PC-3 (cell line): ENCODE measurements around the gene EPHA7. TPM values are rescaled to one million over a fixed set of nuclear protein-coding genes. Genes with fewer than 3 reads are reported as not detected.

ENCODE experiments used
- ATAC-seq: fragments of 200-7000 bp; cut with Tn5 transposase; 2 replicates; pipeline ENCODE4 v1.9.1; 2020; ENCODE audit warnings: mild to moderate bottlenecking, moderate library complexity
- BruUV-seq: library from RNA; stranded (reverse); fragments of 400-500 nt; replicated peaks from 2 replicates; lab custom pipeline; 2021; lab: Mats Ljungman, UMichigan
- CTCF ChIA-PET: fragments of 300-600 bp; sonication (Branson Sonifier 250); formaldehyde crosslinking; loops from one replicate; lab custom pipeline; 2022; ENCODE audit warnings: antibody characterized with exemption; lab: Charles Lee
- POLR2A ChIA-PET: fragments of 300-600 bp; sonication (Branson Sonifier 250); formaldehyde crosslinking; loops from one replicate; lab custom pipeline; 2022; ENCODE audit warnings: antibody characterized with exemption; ENCODE audit not compliant: unreplicated experiment; lab: Charles Lee
- DNase-seq: peaks from one replicate; pipeline ENCODE4 v3.0.0-alpha.2; 2015
- H2AFZ ChIP-seq: fragments of 300-600 bp; sonication (generic); 2 replicates; pipeline ENCODE4 v1.6.0; 2016; ENCODE audit warnings: antibody characterized with exemption, low read length
- H3F3A ChIP-seq: fragments of 300-600 bp; sonication (generic); one replicate; pipeline ENCODE4 v1.6.0; 2017; ENCODE audit warnings: antibody characterized with exemption, low read length, control low read depth, mild to moderate bottlenecking; ENCODE audit not compliant: unreplicated experiment
- H3K27ac ChIP-seq: fragments of 300-600 bp; sonication (generic); 2 replicates; pipeline ENCODE4 v1.5.1; 2016; ENCODE audit warnings: mild to moderate bottlenecking, low read length
- H3K27me3 ChIP-seq: fragments of 300-600 bp; sonication (generic); 2 replicates; pipeline ENCODE4 v1.6.1; 2016; ENCODE audit warnings: low read length, mixed read lengths
- H3K36me3 ChIP-seq: fragments of 300-600 bp; sonication (generic); 2 replicates; pipeline ENCODE4 v1.6.1; 2016; ENCODE audit warnings: low read depth, mixed run types, low read length, mixed read lengths
- H3K4me1 ChIP-seq: fragments of 300-600 bp; sonication (generic); 2 replicates; pipeline ENCODE4 v1.5.1; 2016; ENCODE audit warnings: low read length; ENCODE audit not compliant: insufficient read depth
- H3K4me2 ChIP-seq: fragments of 300-600 bp; sonication (generic); 2 replicates; pipeline ENCODE4 v1.6.0; 2016; ENCODE audit warnings: low read length
- H3K4me3 ChIP-seq: fragments of 300-600 bp; sonication (generic); 2 replicates; pipeline ENCODE4 v1.5.1; 2016; ENCODE audit warnings: mild to moderate bottlenecking, low read length, mixed read lengths
- H3K79me2 ChIP-seq: fragments of 300-600 bp; sonication (generic); 2 replicates; pipeline ENCODE4 v1.6.1; 2017; ENCODE audit warnings: low read length, mixed read lengths
- H3K9ac ChIP-seq: fragments of 300-600 bp; sonication (generic); 2 replicates; pipeline ENCODE4 v1.6.0; 2016; ENCODE audit warnings: mild to moderate bottlenecking, low read length
- H3K9me2 ChIP-seq: fragments of 300-600 bp; sonication (generic); replicated peaks from 2 replicates; pipeline ENCODE4 v1.6.1; 2016; ENCODE audit warnings: mixed run types, low read length, mixed read lengths
- H3K9me3 ChIP-seq: fragments of 300-600 bp; sonication (generic); 2 replicates; pipeline ENCODE4 v1.6.1; 2016; ENCODE audit warnings: low read length, mixed read lengths
- H4K20me1 ChIP-seq: fragments of 300-600 bp; sonication (generic); 2 replicates; pipeline ENCODE4 v1.6.1; 2016; ENCODE audit warnings: low read length, mixed read lengths
- EZH2 ChIP-seq: fragments of 300-600 bp; sonication (generic); IDR thresholded peaks from one replicate; pipeline ENCODE4 v1.6.1; 2017; ENCODE audit warnings: antibody characterized with exemption, mild to moderate bottlenecking, low read length; ENCODE audit not compliant: unreplicated experiment
- EZH2phosphoT487 ChIP-seq: fragments of 300-600 bp; sonication (generic); IDR thresholded peaks from 2 replicates; pipeline ENCODE4 v1.6.1; 2018; ENCODE audit warnings: mild to moderate bottlenecking, antibody characterized with exemption, low read length, borderline replicate concordance
- intact Hi-C: fragments of 100-400 bp; cut with micrococcal nuclease; formaldehyde crosslinking; loops from 2 replicates; pipeline ENCODE4 v1.9.0; 2023
- total RNA-seq: library from RNA; depleted of rRNA; stranded (reverse); fragments of >200 nt; gene quantifications from 2 replicates; pipeline ENCODE4 v1.2.3, GENCODE V29; 2014
- TF ChIP-seq, protein P1 (sequence below): fragments of 300-600 bp; sonication (generic); conservative IDR thresholded peaks from 2 replicates; pipeline ENCODE4 v1.5.1; 2017; ENCODE audit warnings: antibody characterized with exemption, low read depth, mild to moderate bottlenecking, low read length

Gene EPHA7
- total RNA-seq, 1 experiment from 2014 or later, result 1.4 TPM

DNA sequence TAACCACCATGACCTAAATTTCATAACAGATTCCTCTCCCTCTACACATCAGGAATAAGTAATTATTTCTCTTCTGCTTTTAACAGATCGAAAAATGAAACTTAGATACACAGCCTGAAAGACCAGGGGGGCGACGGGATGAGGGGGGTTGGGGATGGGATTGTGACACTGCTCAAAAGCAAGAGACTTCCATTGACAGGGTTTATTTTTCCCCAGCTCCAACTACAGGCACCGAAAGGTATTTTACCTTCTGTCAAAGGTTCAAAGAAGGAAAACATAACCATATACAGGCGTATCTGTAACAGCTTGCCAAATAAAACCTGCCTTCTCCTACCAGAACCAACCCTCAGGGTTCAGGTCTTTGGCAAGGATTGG, 1.3 kb downstream of the EPHA7 start:
- Histone ChIP-seq H2AFZ (peak overlapping the region; percentile 86), H3F3A (no peaks in the 10 kb centered on the region), H3K4me3 (peak overlapping the region; percentile 81), H3K9me3 (no peaks in the 10 kb centered on the region), H3K9me2 (no peaks in the 10 kb centered on the region), H4K20me1 (no peaks in the 10 kb centered on the region), H3K27ac (no peak overlapping the region), H3K9ac (peak overlapping the region; percentile 48; the same call in 1 of the 2 replicates), H3K4me1 (0 out of 2 replicates have a peak, but pooled peaks cover 2% of the 10 kb centered on the region), H3K4me2 (peak overlapping the region; percentile 97), H3K79me2 (no peaks in the 10 kb centered on the region), H3K36me3 (no peaks in the 10 kb centered on the region), H3K27me3 (peaks cover 49% of the 10 kb centered on the region)
- intact Hi-C loops, result loop anchor here (2.0 to 5.0 kb wide), 4 partner anchors 71 to 235 kb away; no protein-coding TSS in a partner anchor
- ATAC-seq, result 0 out of 2 replicates have a peak, but pooled peaks have one; percentile 1
- peak; percentile 6 for DNase-seq
- CTCF ChIA-PET, result interaction anchor here (0.6 to 1.0 kb wide), 3 partner anchors 261 to 634 kb away, joined by 3 to 4 read pairs (median 3); no protein-coding TSS in a partner anchor
- POLR2A ChIA-PET, result interaction anchor here (0.6 kb wide), 2 partner anchors 171 to 175 kb away, joined by 3 to 4 read pairs; no protein-coding TSS in a partner anchor
- BruUV-seq, result no TSS peak
- TF ChIP-seq, protein P1, sequence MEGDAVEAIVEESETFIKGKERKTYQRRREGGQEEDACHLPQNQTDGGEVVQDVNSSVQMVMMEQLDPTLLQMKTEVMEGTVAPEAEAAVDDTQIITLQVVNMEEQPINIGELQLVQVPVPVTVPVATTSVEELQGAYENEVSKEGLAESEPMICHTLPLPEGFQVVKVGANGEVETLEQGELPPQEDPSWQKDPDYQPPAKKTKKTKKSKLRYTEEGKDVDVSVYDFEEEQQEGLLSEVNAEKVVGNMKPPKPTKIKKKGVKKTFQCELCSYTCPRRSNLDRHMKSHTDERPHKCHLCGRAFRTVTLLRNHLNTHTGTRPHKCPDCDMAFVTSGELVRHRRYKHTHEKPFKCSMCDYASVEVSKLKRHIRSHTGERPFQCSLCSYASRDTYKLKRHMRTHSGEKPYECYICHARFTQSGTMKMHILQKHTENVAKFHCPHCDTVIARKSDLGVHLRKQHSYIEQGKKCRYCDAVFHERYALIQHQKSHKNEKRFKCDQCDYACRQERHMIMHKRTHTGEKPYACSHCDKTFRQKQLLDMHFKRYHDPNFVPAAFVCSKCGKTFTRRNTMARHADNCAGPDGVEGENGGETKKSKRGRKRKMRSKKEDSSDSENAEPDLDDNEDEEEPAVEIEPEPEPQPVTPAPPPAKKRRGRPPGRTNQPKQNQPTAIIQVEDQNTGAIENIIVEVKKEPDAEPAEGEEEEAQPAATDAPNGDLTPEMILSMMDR, result no peak
- TF ChIP-seq EZH2, result no peak
- no peak for TF ChIP-seq EZH2phosphoT487

DNA sequence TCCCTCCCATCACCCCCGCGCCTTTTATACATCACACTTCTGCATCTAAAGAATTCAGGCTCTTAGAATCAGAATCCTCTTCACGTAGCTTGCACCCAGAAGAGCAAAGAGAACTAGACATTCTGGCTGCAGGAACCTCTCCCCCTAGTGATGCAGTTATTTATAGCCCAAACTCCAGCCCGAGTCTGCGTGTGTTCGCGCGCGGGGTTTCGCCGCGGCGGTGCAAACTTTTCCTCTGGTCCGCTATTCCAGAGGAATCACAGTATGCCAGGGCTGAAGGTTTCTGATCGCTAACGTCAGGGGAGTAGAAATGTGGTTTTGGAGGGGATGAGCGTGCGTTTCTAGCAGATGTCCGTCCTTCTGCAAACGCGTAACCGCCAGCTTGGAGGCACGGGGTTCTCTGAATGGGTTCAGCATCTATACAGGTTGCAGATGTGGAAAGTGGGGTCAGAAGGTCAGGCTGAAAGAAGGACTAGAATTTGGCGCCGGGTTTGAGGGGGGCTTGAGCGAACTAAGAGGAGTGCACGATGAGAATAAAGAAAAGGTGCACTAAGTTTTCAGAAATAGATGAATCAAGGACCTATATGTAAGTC, 1.8 kb downstream of the EPHA7 start:
- no peak for ATAC-seq
- Histone ChIP-seq H3K4me3 (peak overlapping the region; percentile 81), H3K36me3 (no peaks in the 10 kb centered on the region), H3K9ac (peak overlapping the region; percentile 37; the same call in 1 of the 2 replicates), H3K9me3 (no peaks in the 10 kb centered on the region), H3K27ac (no peak overlapping the region), H3K79me2 (no peaks in the 10 kb centered on the region), H3F3A (no peaks in the 10 kb centered on the region), H3K4me2 (peak overlapping the region; percentile 97), H3K4me1 (0 out of 2 replicates have a peak, but pooled peaks cover 2% of the 10 kb centered on the region), H3K9me2 (no peaks in the 10 kb centered on the region), H3K27me3 (peaks cover 49% of the 10 kb centered on the region), H4K20me1 (no peaks in the 10 kb centered on the region), H2AFZ (peak overlapping the region; percentile 76)
- peak; percentile 7 for DNase-seq
- intact Hi-C loops, result loop anchor here (2.0 to 5.0 kb wide), 4 partner anchors 70 to 235 kb away; no protein-coding TSS in a partner anchor
- TF ChIP-seq, protein P1, result no peak; the same call in 1 of the 2 replicates
- no peak for TF ChIP-seq EZH2phosphoT487
- TF ChIP-seq EZH2, result peak; percentile 1
- BruUV-seq, result no TSS peak
- CTCF ChIA-PET, result interaction anchor here (0.6 to 1.0 kb wide), 3 partner anchors 260 to 635 kb away, joined by 3 to 4 read pairs (median 3); no protein-coding TSS in a partner anchor
- POLR2A ChIA-PET, result no interaction called here
